Adipose tissue (tissue), 3 donors: ENCODE results near the gene CATSPER1. TPM values are rescaled to one million over a fixed set of nuclear protein-coding genes. Genes with fewer than 3 reads are reported as not detected.

ENCODE experiments used
- polyA plus RNA-seq, 3 donors: library from polyadenylated mRNA; stranded (reverse); fragments of 200-250 nt; gene quantifications; one replicate each; pipeline ENCODE4 v1.2.3, GENCODE V29; 2013
- donor health status: healthy with polysubstance abuse.
- donor health status: Bipolar disorder and iron deficiency.
- donor health status: healthy.

CATSPER1 gene
- polyA plus RNA-seq, 3 donors: 0.02 to 0.16 TPM; not detected in 1

Other genes with a start within 250 kb of the CATSPER1 start
- gene AP5B1, start 245.5 kb downstream of the CATSPER1 start, polyA plus RNA-seq: 10 to 100 TPM in 2 of 3 donors, 1 to 10 TPM in 1; 7.4 to 22.6 (median 10.0) TPM
- under 1 TPM in 2 of 3 donors, not detected in 1; 0.21 to 0.68 TPM for gene OVOL1, start 239.4 kb downstream of the CATSPER1 start, polyA plus RNA-seq
- under 1 TPM in 2 of 3 donors, not detected in 1; 0.34 to 0.41 TPM for gene SNX32, start 192.5 kb downstream of the CATSPER1 start, polyA plus RNA-seq
- gene CFL1, start 168.3 kb downstream of the CATSPER1 start, polyA plus RNA-seq: 100 to 1,000 TPM; 206 to 826 (median 597) TPM
- gene MUS81, start 166.0 kb downstream of the CATSPER1 start, polyA plus RNA-seq: 10 to 100 TPM; 29.7 to 60.6 (median 40.3) TPM
- gene EFEMP2, start 153.7 kb downstream of the CATSPER1 start, polyA plus RNA-seq: 100 to 1,000 TPM in 1 of 3 donors, 10 to 100 TPM in 2; 16.6 to 103 (median 62.4) TPM
- gene CTSW, start 146.6 kb downstream of the CATSPER1 start, polyA plus RNA-seq: 1 to 10 TPM in 2 of 3 donors, under 1 TPM in 1; 0.26 to 2.7 (median 2.6) TPM
- 10 to 100 TPM; 31.2 to 68.7 (median 56.9) TPM for gene FIBP, start 138.0 kb downstream of the CATSPER1 start, polyA plus RNA-seq
- gene CCDC85B, start 135.8 kb downstream of the CATSPER1 start, polyA plus RNA-seq: 10 to 100 TPM; 18.1 to 75.3 (median 28.1) TPM
- gene FOSL1, start 126.1 kb downstream of the CATSPER1 start, polyA plus RNA-seq: 100 to 1,000 TPM in 1 of 3 donors, 10 to 100 TPM in 1, 1 to 10 TPM in 1; 1.5 to 100 (median 28.1) TPM
- gene C11orf68, start 107.4 kb downstream of the CATSPER1 start, polyA plus RNA-seq: 10 to 100 TPM; 20.5 to 35.3 (median 29.1) TPM
- 100 to 1,000 TPM in 2 of 3 donors, 10 to 100 TPM in 1; 46.7 to 142 (median 107) TPM for gene DRAP1, start 107.1 kb downstream of the CATSPER1 start, polyA plus RNA-seq
- gene TSGA10IP, start 81.0 kb downstream of the CATSPER1 start, polyA plus RNA-seq: not detected
- 10 to 100 TPM; 26.9 to 51.8 (median 36.5) TPM for gene SART1, start 64.7 kb downstream of the CATSPER1 start, polyA plus RNA-seq
- 10 to 100 TPM; 12.0 to 20.8 (median 12.9) TPM for gene EIF1AD, start 24.3 kb downstream of the CATSPER1 start, polyA plus RNA-seq
- 100 to 1,000 TPM in 2 of 3 donors, 10 to 100 TPM in 1; 75.9 to 175 (median 123) TPM for gene BANF1, start 24.0 kb downstream of the CATSPER1 start, polyA plus RNA-seq
- under 1 TPM in 2 of 3 donors, not detected in 1; 0.28 to 0.84 TPM for gene CST6, start 14.5 kb downstream of the CATSPER1 start, polyA plus RNA-seq
- gene GAL3ST3, start 22.7 kb upstream of the CATSPER1 start, polyA plus RNA-seq: under 1 TPM in 1 of 3 donors, not detected in 2; 0.64 TPM
- 100 to 1,000 TPM in 1 of 3 donors, 10 to 100 TPM in 2; 95.6 to 110 (median 98.5) TPM for gene SF3B2, start 25.9 kb upstream of the CATSPER1 start, polyA plus RNA-seq
- 10 to 100 TPM; 16.6 to 29.4 (median 26.5) TPM for gene PACS1, start 43.8 kb upstream of the CATSPER1 start, polyA plus RNA-seq
- gene KLC2, start 231.2 kb upstream of the CATSPER1 start, polyA plus RNA-seq: 10 to 100 TPM in 2 of 3 donors, 1 to 10 TPM in 1; 7.1 to 14.4 (median 14.2) TPM
- 100 to 1,000 TPM in 2 of 3 donors, 10 to 100 TPM in 1; 70.3 to 188 (median 183) TPM for gene RAB1B, start 242.2 kb upstream of the CATSPER1 start, polyA plus RNA-seq